ENCODE data around the gene ATF4. TPM values are rescaled to one million over a fixed set of nuclear protein-coding genes. Genes with fewer than 3 reads are reported as not detected.

Gene ATF4, protein sequence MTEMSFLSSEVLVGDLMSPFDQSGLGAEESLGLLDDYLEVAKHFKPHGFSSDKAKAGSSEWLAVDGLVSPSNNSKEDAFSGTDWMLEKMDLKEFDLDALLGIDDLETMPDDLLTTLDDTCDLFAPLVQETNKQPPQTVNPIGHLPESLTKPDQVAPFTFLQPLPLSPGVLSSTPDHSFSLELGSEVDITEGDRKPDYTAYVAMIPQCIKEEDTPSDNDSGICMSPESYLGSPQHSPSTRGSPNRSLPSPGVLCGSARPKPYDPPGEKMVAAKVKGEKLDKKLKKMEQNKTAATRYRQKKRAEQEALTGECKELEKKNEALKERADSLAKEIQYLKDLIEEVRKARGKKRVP
- 302 to 372 TPM (median 335 TPM) in 5 replicates for total RNA-seq (2022; extraction: Qiagen RNA extraction)

DNA sequence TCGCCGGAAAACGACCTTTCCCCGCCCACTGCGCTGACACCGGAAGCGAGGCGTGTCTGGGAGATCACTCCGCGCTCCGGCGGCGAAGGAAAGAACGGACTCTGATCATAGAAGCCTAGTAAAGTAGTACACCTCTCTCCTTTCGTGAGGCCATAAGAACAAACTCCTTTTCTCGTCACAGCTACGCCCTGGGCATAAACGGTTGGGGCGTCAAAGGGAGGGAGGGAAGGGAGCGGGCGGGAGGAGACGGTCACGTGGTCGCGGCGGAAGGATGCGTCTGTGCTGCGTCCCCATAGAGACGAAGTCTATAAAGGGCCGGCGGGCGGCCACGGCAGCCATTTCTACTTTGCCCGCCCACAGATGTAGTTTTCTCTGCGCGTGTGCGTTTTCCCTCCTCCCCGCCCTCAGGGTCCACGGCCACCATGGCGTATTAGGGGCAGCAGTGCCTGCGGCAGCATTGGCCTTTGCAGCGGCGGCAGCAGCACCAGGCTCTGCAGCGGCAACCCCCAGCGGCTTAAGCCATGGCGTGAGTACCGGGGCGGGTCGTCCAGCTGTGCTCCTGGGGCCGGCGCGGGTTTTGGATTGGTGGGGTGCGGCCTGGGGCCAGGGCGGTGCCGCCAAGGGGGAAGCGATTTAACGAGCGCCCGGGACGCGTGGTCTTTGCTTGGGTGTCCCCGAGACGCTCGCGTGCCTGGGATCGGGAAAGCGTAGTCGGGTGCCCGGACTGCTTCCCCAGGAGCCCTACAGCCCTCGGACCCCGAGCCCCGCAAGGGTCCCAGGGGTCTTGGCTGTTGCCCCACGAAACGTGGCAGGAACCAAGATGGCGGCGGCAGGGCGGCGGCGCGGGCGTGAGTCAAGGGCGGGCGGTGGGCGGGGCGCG is at the start of gene ATF4:
ATF4 (plus strand) TSS at position 337 of the 880 bp plus-strand sequence. CDS start 884 bp downstream, outside the sequence.

DNA sequence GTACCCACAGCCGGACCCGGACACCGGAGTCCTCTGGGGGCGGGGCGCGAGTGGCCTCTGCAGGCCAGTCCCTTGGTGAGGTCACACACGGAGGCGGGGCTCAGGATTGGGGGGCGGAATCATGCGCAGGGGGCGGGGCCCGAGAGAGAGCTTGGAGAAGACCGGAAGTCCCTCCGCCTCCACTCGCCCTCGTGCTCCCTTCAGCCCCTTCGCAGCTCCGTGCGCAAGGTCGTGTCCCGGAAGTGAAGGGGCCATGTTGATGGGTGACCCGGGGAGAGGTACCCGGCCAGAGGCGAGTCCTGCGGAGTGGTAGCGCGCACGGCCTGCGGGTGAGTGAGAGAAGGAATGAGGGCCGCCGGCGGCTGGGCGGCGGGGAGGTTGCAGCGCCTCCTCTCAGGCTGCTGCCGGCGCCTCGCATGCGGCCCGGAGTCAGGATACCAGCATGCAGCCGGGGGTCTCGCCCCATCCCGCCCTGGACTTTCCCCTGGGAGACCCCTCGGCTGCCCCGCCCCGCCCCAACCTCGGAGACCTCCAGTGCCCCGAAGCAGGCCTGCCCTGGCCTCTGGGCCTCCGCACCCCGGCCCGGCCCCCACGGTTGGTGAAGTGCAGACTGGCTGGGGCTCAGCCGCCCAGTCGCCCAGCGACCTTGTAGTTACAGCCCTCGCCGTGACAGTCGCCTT is 18.1 kb upstream of the ATF4 start, which contains the start of gene MIEF1:
MIEF1 (plus strand) TSS at position 182 of the 680 bp plus-strand sequence. CDS start 9,005 bp downstream, outside the sequence.

DNA sequence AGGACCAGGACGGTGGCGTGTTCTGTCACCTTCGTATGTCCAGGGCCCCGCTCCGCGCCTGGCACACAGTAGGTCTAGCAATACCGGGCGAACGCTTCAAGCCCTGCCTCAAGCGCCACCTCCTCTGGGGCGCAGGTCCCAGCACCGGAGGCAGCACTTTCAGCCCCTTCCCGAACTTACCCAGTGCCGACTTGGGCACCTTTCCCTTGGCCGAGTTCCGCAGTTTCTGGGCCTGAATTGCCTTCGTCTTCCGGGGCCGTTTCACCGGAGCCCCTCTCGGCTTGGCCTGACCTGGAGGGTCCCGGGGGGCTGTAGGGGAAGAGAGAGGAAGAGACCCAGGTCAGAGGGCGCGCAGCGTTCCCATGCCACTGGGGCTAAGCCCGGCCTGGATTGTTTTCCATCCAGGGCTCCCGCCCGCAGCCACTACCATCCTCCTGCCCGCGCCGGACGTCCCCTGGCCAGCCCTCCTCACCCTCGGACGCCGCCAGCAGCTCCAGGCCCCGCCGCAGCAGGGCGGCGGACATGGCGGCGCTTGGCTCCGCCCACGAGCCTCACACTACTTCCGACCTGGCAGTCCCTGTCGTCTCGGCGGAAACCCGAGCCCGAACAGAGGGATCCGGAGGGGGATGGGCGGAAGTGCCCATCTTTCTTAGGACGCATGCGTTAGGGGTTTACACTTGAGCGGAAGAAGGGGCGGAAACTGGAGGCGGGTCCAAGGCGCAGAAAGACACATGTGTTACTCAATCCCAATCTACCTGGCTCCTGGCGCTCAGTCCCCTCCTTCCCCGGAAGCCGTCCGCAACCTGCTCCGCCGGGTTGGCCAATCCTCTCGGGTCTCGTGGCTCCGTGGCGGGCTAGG is 12.1 kb downstream of the ATF4 start, which contains the start of gene RPS19BP1:
RPS19BP1 (minus strand) TSS at position 534 of the 859 bp plus-strand sequence; CDS start at position 524, 10 bp downstream.

DNA sequence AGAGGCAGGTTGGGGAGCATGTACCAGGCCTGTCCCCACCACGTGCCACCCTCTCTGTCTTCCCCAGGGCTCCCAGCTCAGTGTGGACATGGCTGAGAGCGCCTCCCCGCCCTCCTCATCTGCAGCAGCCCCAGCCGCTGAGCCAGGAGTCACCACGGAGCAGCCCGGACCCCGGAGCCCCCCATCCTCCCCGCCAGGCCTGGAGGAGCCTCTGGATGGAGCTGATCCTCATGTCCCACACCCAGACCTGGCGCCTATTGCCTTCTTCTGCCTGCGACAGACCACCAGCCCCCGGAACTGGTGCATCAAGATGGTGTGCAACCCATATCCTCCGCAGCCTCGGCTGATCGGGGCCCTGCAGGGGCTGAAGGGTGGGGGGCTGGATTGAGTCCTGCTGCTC is 50.3 kb downstream of the ATF4 start, which contains the start of gene CACNA1I:
CACNA1I (plus strand) TSS at position 89 of the 400 bp plus-strand sequence; CDS start at position 89, 0 bp downstream.

Other genes with a start within 250 kb of the ATF4 start
- gene RPL3, start 200.9 kb upstream of the ATF4 start, total RNA-seq (2022; extraction: Qiagen RNA extraction) = 1,528 to 2,414 TPM (median 1,562 TPM) in 5 replicates
- 9.4 to 11.9 TPM (median 10.2 TPM) in 5 replicates for gene SYNGR1, start 170.6 kb upstream of the ATF4 start, total RNA-seq (2022; extraction: Qiagen RNA extraction)
- gene TAB1, start 120.8 kb upstream of the ATF4 start, total RNA-seq (2022; extraction: Qiagen RNA extraction) = 7.4 to 11.3 TPM (median 10.3 TPM) in 5 replicates
- 0.61 to 1.2 TPM (median 0.89 TPM) in 5 replicates for gene MGAT3, start 63.5 kb upstream of the ATF4 start, total RNA-seq (2022; extraction: Qiagen RNA extraction)
- gene MIEF1, start 18.3 kb upstream of the ATF4 start, total RNA-seq (2022; extraction: Qiagen RNA extraction) = 21.6 to 30.6 TPM (median 28.1 TPM) in 5 replicates
- gene RPS19BP1, start 12.2 kb downstream of the ATF4 start, total RNA-seq (2022; extraction: Qiagen RNA extraction) = 74.6 to 99.1 TPM (median 82.4 TPM) in 5 replicates
- gene CACNA1I, start 50.2 kb downstream of the ATF4 start, total RNA-seq (2022; extraction: Qiagen RNA extraction) = 0.06 to 0.13 TPM (median 0.11 TPM) in 5 replicates